Activated B cell treated with CpG ODN at 0.5 μM for 24 hours (primary cell): ENCODE measurements around the gene WIPI1. TPM values are rescaled to one million over a fixed set of nuclear protein-coding genes. Genes with fewer than 3 reads are reported as not detected.

Experiments
- ATAC-seq: fragments of 200-7000 bp; cut with Tn5 transposase; one replicate; pipeline ENCODE4 v1.10.0; 2021; ENCODE audit warnings: low read depth, mild to moderate bottlenecking, moderate library complexity
- CTCF ChIA-PET: fragments of 350-600 bp; sonication (Branson Sonifier 250); formaldehyde crosslinking; loops from one replicate; lab custom pipeline; 2021; ENCODE audit warnings: antibody characterized with exemption; lab: Charles Lee
- POLR2A ChIA-PET: fragments of 350-600 bp; sonication (Branson Sonifier 250); formaldehyde crosslinking; loops from one replicate; lab custom pipeline; 2021; ENCODE audit warnings: antibody characterized with exemption; lab: Charles Lee
- DNase-seq: peaks from one replicate; pipeline ENCODE4 v3.0.0; 2022
- H3K27ac Mint-ChIP-seq: one replicate; pipeline ENCODE4 v1.8.0; 2020; ENCODE audit warnings: mixed read lengths
- H3K27me3 Mint-ChIP-seq: one replicate; pipeline ENCODE4 v1.8.0; 2021; ENCODE audit warnings: mixed read lengths
- H3K36me3 Mint-ChIP-seq: one replicate; pipeline ENCODE4 v1.8.0; 2021; ENCODE audit warnings: low read depth, mixed read lengths
- H3K4me1 Mint-ChIP-seq: one replicate; pipeline ENCODE4 v1.8.0; 2021; ENCODE audit warnings: mixed read lengths
- H3K4me3 Mint-ChIP-seq: one replicate; pipeline ENCODE4 v1.8.0; 2020; ENCODE audit warnings: mild to moderate bottlenecking, mixed read lengths
- H3K9me3 Mint-ChIP-seq: one replicate; pipeline ENCODE4 v1.8.0; 2020; ENCODE audit warnings: mixed read lengths
- CTCF ChIP-seq: fragments of 200-600 bp; IDR thresholded peaks from one replicate; pipeline ENCODE4 v1.8.0; 2022; ENCODE audit warnings: antibody characterized with exemption, mild to moderate bottlenecking
- intact Hi-C: fragments of 100-400 bp; cut with micrococcal nuclease; formaldehyde crosslinking; loops from one replicate; pipeline ENCODE4 v1.15.1; 2024
- total RNA-seq: library from RNA; stranded (reverse); gene quantifications from 2 replicates; pipeline ENCODE4 v1.2.3, GENCODE V29; 2022

The WIPI1 gene
- total RNA-seq, 1 donor from 2014 or later, result 9.8 TPM

GRCh38 chr17:68433911-68434508 is 23.3 kb downstream of the WIPI1 start:
- ATAC-seq (no peak), DNase-seq (no peak)
- ChIA-PET CTCF (interaction anchor here (3.6 to 5.7 kb wide), 2 partner anchors 171 to 261 kb away, joined by 16 to 49 read pairs; no protein-coding TSS in a partner anchor), POLR2A (no interaction called here)
- intact Hi-C loops, result loop anchor here (10.0 kb wide), 1 partner anchor 89 kb away; no protein-coding TSS in a partner anchor
- Mint-ChIP-seq H3K36me3 (peaks cover 23% of the 10 kb centered on the region), H3K27me3 (no peaks in the 10 kb centered on the region), H3K9me3 (no peaks in the 10 kb centered on the region), H3K4me1 (peaks cover 32% of the 10 kb centered on the region), H3K4me3 (no peak overlapping the region), H3K27ac (no peak overlapping the region)
- no peak for TF ChIP-seq CTCF

GRCh38 chr17:68433211-68433610 is 24.1 kb downstream of the WIPI1 start:
- H3K36me3 Mint-ChIP-seq, result peaks cover 24% of the 10 kb centered on the region
- ChIA-PET CTCF (interaction anchor here (0.7 to 5.7 kb wide), 3 partner anchors 65 to 170 kb away, joined by 3 to 49 read pairs (median 3); no protein-coding TSS in a partner anchor), POLR2A (interaction anchor here (0.7 kb wide), 1 partner anchor 11 kb away, joined by 6 read pairs; no protein-coding TSS in a partner anchor)
- H3K4me3 Mint-ChIP-seq, result no peak overlapping the region
- H3K4me1 Mint-ChIP-seq, result peaks cover 26% of the 10 kb centered on the region
- ATAC-seq (no peak), DNase-seq (no peak)
- H3K27ac Mint-ChIP-seq, result no peak overlapping the region
- H3K9me3 Mint-ChIP-seq, result no peaks in the 10 kb centered on the region
- intact Hi-C loops, result loop anchor here (10.0 kb wide), 1 partner anchor 88 kb away; no protein-coding TSS in a partner anchor
- no peak for TF ChIP-seq CTCF
- no peaks in the 10 kb centered on the region for H3K27me3 Mint-ChIP-seq

GRCh38 chr17:68432086-68432864 is 25.0 kb downstream of the WIPI1 start:
- ATAC-seq (no peak), DNase-seq (no peak)
- CTCF ChIA-PET, result interaction anchor here (0.7 to 5.7 kb wide), 5 partner anchors 13 to 251 kb away, joined by 3 to 49 read pairs (median 5); no protein-coding TSS in a partner anchor
- no peak overlapping the region for H3K4me3 Mint-ChIP-seq
- intact Hi-C loops, result loop anchor here (10.0 kb wide), 1 partner anchor 87 kb away; no protein-coding TSS in a partner anchor
- no peak for TF ChIP-seq CTCF
- H3K27me3 Mint-ChIP-seq, result no peaks in the 10 kb centered on the region
- POLR2A ChIA-PET, result interaction anchor here (0.8 kb wide), 1 partner anchor 18 kb away, joined by 3 read pairs; no protein-coding TSS in a partner anchor
- peaks cover 16% of the 10 kb centered on the region for H3K4me1 Mint-ChIP-seq
- no peak overlapping the region for H3K27ac Mint-ChIP-seq
- H3K36me3 Mint-ChIP-seq, result peaks cover 26% of the 10 kb centered on the region
- H3K9me3 Mint-ChIP-seq, result no peaks in the 10 kb centered on the region

GRCh38 chr17:68431661-68432071 is 25.6 kb downstream of the WIPI1 start:
- peak; percentile 38 for ATAC-seq
- intact Hi-C loops, result loop anchor here (10.0 kb wide), 1 partner anchor 87 kb away; no protein-coding TSS in a partner anchor
- POLR2A ChIA-PET, result interaction anchor here (0.6 to 0.8 kb wide), 2 partner anchors 18 to 682 kb away, joined by 3 read pairs; no protein-coding TSS in a partner anchor

More at GRCh38 chr17:68431661-68432071, 25.6 kb downstream of the WIPI1 start:
- Mint-ChIP-seq H3K36me3 (peaks cover 27% of the 10 kb centered on the region), H3K4me1 (peaks cover 10% of the 10 kb centered on the region), H3K4me3 (no peak overlapping the region), H3K9me3 (no peaks in the 10 kb centered on the region), H3K27ac (no peak overlapping the region), H3K27me3 (no peaks in the 10 kb centered on the region)
- CTCF ChIA-PET, result interaction anchor here (0.7 to 1.1 kb wide), 3 partner anchors 13 to 251 kb away, joined by 3 to 15 read pairs (median 5); no protein-coding TSS in a partner anchor
- TF ChIP-seq CTCF, result no peak
- no peak for DNase-seq
